GM12878 (cell line): ENCODE results near the gene MTA3. TPM values are rescaled to one million over a fixed set of nuclear protein-coding genes. Genes with fewer than 3 reads are reported as not detected.

Source experiments
- ATAC-seq: fragments of 200-7000 bp; cut with Tn5 transposase; 3 replicates; pipeline ENCODE4 v1.9.1; 2020; ENCODE audit warnings: mild to moderate bottlenecking, moderate library complexity
- BruUV-seq: library from RNA; stranded (reverse); fragments of 400-500 nt; replicated peaks from 2 replicates; lab custom pipeline; 2021; lab: Mats Ljungman, UMichigan
- CTCF ChIA-PET: fragments of 300-600 bp; sonication (Branson Sonifier 250); formaldehyde crosslinking; extraction: SDS; loops from one replicate; lab custom pipeline; 2021; ENCODE audit warnings: inconsistent platforms; lab: Yijun Ruan, JAX
- POLR2A ChIA-PET: fragments of 350-600 bp; formaldehyde crosslinking; extraction: SDS; loops from one replicate; lab custom pipeline; 2021; ENCODE audit warnings: inconsistent platforms; lab: Charles Lee
- RAD21 ChIA-PET: fragments of 300-600 bp; sonication (Branson Sonifier 250); formaldehyde crosslinking; loops from one replicate; lab custom pipeline; 2023; ENCODE audit warnings: antibody characterized with exemption; ENCODE audit not compliant: unreplicated experiment; lab: Charles Lee
- SMC1A ChIA-PET: fragments of 300-600 bp; sonication (Branson Sonifier 250); formaldehyde crosslinking; loops from one replicate; lab custom pipeline; 2023; ENCODE audit not compliant: unreplicated experiment, uncharacterized antibody; lab: Charles Lee
- DNase-seq: peaks from one replicate; pipeline ENCODE4 v3.0.0-alpha.2; 2011; ENCODE audit warnings: low read depth, low spot score
- FAIRE-seq: peaks from 3 replicates; lab custom pipeline; 2011; peaks lifted over from hg19 to GRCh38; lab: Jason Lieb, UNC
- H2AFZ ChIP-seq: 2 replicates; pipeline ENCODE4 v1.6.0; 2011; ENCODE audit warnings: low read depth, low read length, control low read depth; ENCODE audit not compliant: control insufficient read depth
- H3K27ac ChIP-seq: 2 replicates; pipeline ENCODE4 v1.5.1; 2011; ENCODE audit warnings: control low read depth; ENCODE audit not compliant: control insufficient read depth, insufficient read depth
- H3K27me3 ChIP-seq, 2 experiments: replicated peaks in 1 of 2; 2 replicates each; pipeline versions ENCODE4 v1.6.0 to v1.6.1; 2011; ENCODE audit warnings: low read length in 1 of 2; ENCODE audit not compliant: control insufficient read depth in 2 of 2, insufficient read depth in 2 of 2
- H3K36me3 ChIP-seq, 2 experiments: 2 replicates each; pipeline ENCODE4 v1.5.1; 2011; ENCODE audit warnings: low read length in 1 of 2; ENCODE audit not compliant: control insufficient read depth in 2 of 2, insufficient read depth in 2 of 2
- H3K4me1 ChIP-seq: 2 replicates; pipeline ENCODE4 v1.6.1; 2011; ENCODE audit warnings: mild to moderate bottlenecking, low read length, moderate library complexity, mixed read lengths; ENCODE audit not compliant: control insufficient read depth, insufficient read depth
- H3K4me2 ChIP-seq: 2 replicates; pipeline ENCODE4 v1.6.0; 2011; ENCODE audit warnings: control low read depth; ENCODE audit not compliant: control insufficient read depth, insufficient read depth
- H3K4me3 ChIP-seq: fragments of 200-600 bp; sonication (generic); 2 replicates; pipeline ENCODE4 v1.5.1; 2016
- H3K79me2 ChIP-seq: 2 replicates; pipeline ENCODE4 v1.6.0; 2011; ENCODE audit warnings: low read length; ENCODE audit not compliant: control insufficient read depth, insufficient read depth
- H3K9ac ChIP-seq: 2 replicates; pipeline ENCODE4 v1.8.0; 2011; ENCODE audit warnings: low read length, control low read depth, mixed read lengths; ENCODE audit not compliant: control insufficient read depth, insufficient read depth
- H3K9me3 ChIP-seq: replicated peaks from 3 replicates; pipeline ENCODE4 v1.5.1; 2011; ENCODE audit warnings: mild to moderate bottlenecking, low read length; ENCODE audit not compliant: control insufficient read depth, insufficient read depth
- H4K20me1 ChIP-seq: 2 replicates; pipeline ENCODE4 v1.6.0; 2011; ENCODE audit not compliant: control insufficient read depth, insufficient read depth
- ASH2L ChIP-seq: fragments of 300-600, 200-600 bp; sonication (generic); IDR thresholded peaks from 2 replicates; pipeline ENCODE4 v1.6.1; 2017; ENCODE audit warnings: low read depth, mild to moderate bottlenecking, borderline replicate concordance
- BACH1 ChIP-seq: fragments of 450-650 bp; IDR thresholded peaks from 2 replicates; pipeline ENCODE4 v1.6.1; 2017; ENCODE audit warnings: mild to moderate bottlenecking, borderline replicate concordance
- BCL11A ChIP-seq: IDR thresholded peaks from 2 replicates; pipeline ENCODE4 v1.6.1; 2011; ENCODE audit warnings: low read depth, low read length
- BRCA1 ChIP-seq: IDR thresholded peaks from 2 replicates; pipeline ENCODE4 v1.6.1; 2011; ENCODE audit warnings: low read depth, low read length, improper control_type of control experiment
- CBFB ChIP-seq: IDR thresholded peaks from 2 replicates; pipeline ENCODE4 v1.6.1; 2016; ENCODE audit warnings: antibody characterized with exemption, low read depth
- CBX3 ChIP-seq: fragments of 200-600 bp; sonication (generic); IDR thresholded peaks from 2 replicates; pipeline ENCODE4 v1.6.1; 2016; ENCODE audit warnings: low read depth, borderline replicate concordance
- ETV6 ChIP-seq, 2 experiments: fragments of 450-650 bp in 1 of 2; IDR thresholded peaks in 1 of 2; conservative IDR thresholded peaks in 1 of 2; 2 replicates each; pipeline ENCODE4 v1.6.1; 2014; ENCODE audit warnings: antibody characterized with exemption in 1 of 2, borderline replicate concordance in 1 of 2, low read depth in 1 of 2, mild to moderate bottlenecking in 1 of 2, moderate library complexity in 1 of 2
- HDAC6 ChIP-seq: fragments of 200-600 bp; sonication (generic); IDR thresholded peaks from one replicate; pipeline ENCODE4 v1.8.0; 2017; ENCODE audit warnings: antibody characterized with exemption; ENCODE audit not compliant: unreplicated experiment
- MTA2 ChIP-seq: fragments of 450-650 bp; IDR thresholded peaks from 2 replicates; pipeline ENCODE4 v1.6.1; 2016; ENCODE audit warnings: low read depth, mild to moderate bottlenecking, moderate library complexity
- MYC ChIP-seq: IDR thresholded peaks from 2 replicates; pipeline ENCODE4 v1.6.1; 2011; ENCODE audit warnings: mild to moderate bottlenecking, low read length, moderate library complexity, inconsistent platforms; ENCODE audit not compliant: insufficient read depth, insufficient replicate concordance, insufficient read length, severe bottlenecking
- NR2F1 ChIP-seq: fragments of 450-650 bp; conservative IDR thresholded peaks from 2 replicates; pipeline ENCODE4 v1.6.1; 2017; ENCODE audit warnings: mild to moderate bottlenecking
- NRF1 ChIP-seq: conservative IDR thresholded peaks from 2 replicates; pipeline ENCODE4 v1.6.1; 2011; ENCODE audit warnings: mild to moderate bottlenecking, low read depth, low read length, improper control_type of control experiment
- PAX5 ChIP-seq: IDR thresholded peaks from 2 replicates; pipeline ENCODE4 v1.6.1; 2011; ENCODE audit warnings: low read depth, low read length, borderline replicate concordance
- PAX8 ChIP-seq: fragments of 450-650 bp; IDR thresholded peaks from 2 replicates; pipeline ENCODE4 v1.6.1; 2017; ENCODE audit warnings: mild to moderate bottlenecking, moderate library complexity
- RAD21 ChIP-seq: IDR thresholded peaks from 2 replicates; pipeline ENCODE4 v1.6.1; 2011; ENCODE audit warnings: mild to moderate bottlenecking, low read depth, low read length, moderate library complexity; ENCODE audit not compliant: insufficient read depth
- RBBP5 ChIP-seq: fragments of 200-600 bp; sonication (generic); conservative IDR thresholded peaks from 2 replicates; pipeline ENCODE4 v1.6.1; 2016
- RUNX3 ChIP-seq: IDR thresholded peaks from 2 replicates; pipeline ENCODE4 v1.6.1; 2012; ENCODE audit warnings: low read length, inconsistent platforms
- SMAD5 ChIP-seq: IDR thresholded peaks from 2 replicates; pipeline ENCODE4 v1.6.1; 2016; ENCODE audit warnings: antibody characterized with exemption, low read depth
- USF1 ChIP-seq: IDR thresholded peaks from 2 replicates; pipeline ENCODE4 v1.6.1; 2011; ENCODE audit warnings: borderline replicate concordance, low read depth, mild to moderate bottlenecking, moderate library complexity, mixed read lengths, low read length; ENCODE audit not compliant: insufficient read depth; ENCODE audit errors: extremely low read length
- ZBTB33 ChIP-seq: fragments of 450-650 bp; IDR thresholded peaks from 2 replicates; pipeline ENCODE4 v1.6.1; 2017; ENCODE audit warnings: mild to moderate bottlenecking
- WGBS: methylation state at CpG from one replicate; pipeline ENCODE4 v1.1.6; 2016; ENCODE audit warnings: low lambda C conversion rate; ENCODE audit not compliant: insufficient replicate concordance, insufficient coverage; ENCODE audit errors: missing lambda C conversion rate; 5-methylcytosine and 5-hydroxymethylcytosine counted together
- in situ Hi-C: fragments of 300-500 bp; cut with MboI; formaldehyde crosslinking; loops from 9 replicates; pipeline ENCODE4 v1.14.3; 2018; ENCODE audit warnings: mixed read lengths
- intact Hi-C: fragments of 100-400 bp; cut with micrococcal nuclease; formaldehyde crosslinking; loops from one replicate; pipeline ENCODE4 v1.14.2; 2022; ENCODE audit not compliant: unreplicated experiment
- polyA plus RNA-seq, 11 experiments: library from polyadenylated mRNA; depleted of rRNA in 4 of 11; unstranded in 6 of 11; stranded (reverse) in 5 of 11; fragments of >200 nt; fragmentation: Nextera tagmentation in 4 of 11; fragmentation: Illumina TruSeq in 1 of 11; extraction: Ambion mirVana in 4 of 11; extraction: Trizol in 1 of 11; gene quantifications; 1 replicate in 1 of 11; 2 replicates in 10 of 11; pipeline versions ENCODE4 v1.2.1 to v1.2.3, GENCODE V29; 2011 to 2016; ENCODE audit warnings: inconsistent platforms in 2 of 11, missing spikeins in 2 of 11, low read depth in 1 of 11
- total RNA-seq, 4 experiments: library from RNA; depleted of rRNA in 3 of 4; stranded (reverse); fragments of >200 nt in 3 of 4; fragmentation: Illumina TruSeq in 1 of 4; extraction: Trizol in 1 of 4; gene quantifications; 2 replicates each; pipeline versions ENCODE4 v1.2.1 to v1.2.3, GENCODE V29; 2013 to 2021
- TF ChIP-seq, protein P1 (sequence below), 3 experiments: IDR thresholded peaks in 2 of 3; conservative IDR thresholded peaks in 1 of 3; 2 replicates each; pipeline ENCODE4 v1.5.1; 2011; ENCODE audit warnings: low read depth in 3 of 3, low read length in 3 of 3, mild to moderate bottlenecking in 3 of 3, control low read depth in 2 of 3, moderate library complexity in 2 of 3, inconsistent platforms in 1 of 3, mixed read lengths in 1 of 3; ENCODE audit not compliant: control insufficient read depth in 2 of 3, insufficient read depth in 1 of 3; ENCODE audit errors: extremely low read depth in 1 of 3

The MTA3 gene
- total and polyA plus RNA-seq, 10 of the 15 experiments (the other 5 are each of a cell fraction or from before 2014, with no cell fraction given) = 17.6 to 45.5 (median 26.5) TPM

- SMC1A ChIA-PET = interaction anchor here (0.6 to 2.7 kb wide), 8 partner anchors 10 to 176 kb away, joined by 3 to 16 read pairs (median 8); no protein-coding TSS in a partner anchor
- Histone ChIP-seq H3K4me2 (peak overlapping the region; percentile 49), H3K9me3 (no peaks in the 10 kb centered on the region), H3K4me1 (peaks cover 33% of the 10 kb centered on the region), H3K79me2 (peaks cover 25% of the 10 kb centered on the region), H3K9ac (no peak overlapping the region), H2AFZ (no peak overlapping the region), H3K27me3 (no peaks in the 10 kb centered on the region), H3K27ac (peak overlapping the region; percentile 77), H3K36me3 (0 out of 4 replicates have a peak, but pooled peaks cover 0 to 4% of the 10 kb centered on the region in 2 experiments), H3K4me3 (peak overlapping the region; percentile 31; the same call in 1 of the 2 replicates), H4K20me1 (no peaks in the 10 kb centered on the region)
- FAIRE-seq = peak; percentile 85
- WGBS = 73% methylated on average over 2 of the region's 2 CpGs
- intact Hi-C loops = loop anchor here (2.0 kb wide), 1 partner anchor 32 kb away; no protein-coding TSS in a partner anchor
- RAD21 ChIA-PET = interaction anchor here (0.7 to 2.4 kb wide), 12 partner anchors 10 to 885 kb away, joined by 3 to 17 read pairs (median 5); no protein-coding TSS in a partner anchor
- in situ Hi-C loops = no loop called here
- ATAC-seq = peak; percentile 64
- BruUV-seq = no TSS peak
- DNase-seq = no peak
- POLR2A ChIA-PET = interaction anchor here (1.0 to 1.5 kb wide), 3 partner anchors 29 to 197 kb away, joined by 3 to 6 read pairs (median 5); no protein-coding TSS in a partner anchor
- CTCF ChIA-PET = interaction anchor here (0.6 to 2.6 kb wide), 9 partner anchors 14 to 579 kb away, joined by 3 to 14 read pairs (median 4); no protein-coding TSS in a partner anchor
- TF ChIP-seq ETV6 (conservative IDR thresholded peaks at IDR 0.05 in 1 of 2, IDR thresholded peaks at IDR 0.05 in 1 of 2; ENCODE audit: borderline replicate concordance in 1 of 2, low read depth in 1 of 2) (no peak), USF1 (no peak), RUNX3 (no peak), PAX8 (no peak), RBBP5 (no peak), CBX3 (no peak), SMAD5 (no peak), MTA2 (no peak), NRF1 (no peak), BRCA1 (no peak), ZBTB33 (no peak), CBFB (no peak), MYC (no peak), HDAC6 (no peak), NR2F1 (no peak), BCL11A (no peak), RAD21 (peak; percentile 33; the same call in 1 of the 2 replicates), PAX5 (no peak), BACH1 (no peak), ASH2L (no peak)
- TF ChIP-seq, protein P1, sequence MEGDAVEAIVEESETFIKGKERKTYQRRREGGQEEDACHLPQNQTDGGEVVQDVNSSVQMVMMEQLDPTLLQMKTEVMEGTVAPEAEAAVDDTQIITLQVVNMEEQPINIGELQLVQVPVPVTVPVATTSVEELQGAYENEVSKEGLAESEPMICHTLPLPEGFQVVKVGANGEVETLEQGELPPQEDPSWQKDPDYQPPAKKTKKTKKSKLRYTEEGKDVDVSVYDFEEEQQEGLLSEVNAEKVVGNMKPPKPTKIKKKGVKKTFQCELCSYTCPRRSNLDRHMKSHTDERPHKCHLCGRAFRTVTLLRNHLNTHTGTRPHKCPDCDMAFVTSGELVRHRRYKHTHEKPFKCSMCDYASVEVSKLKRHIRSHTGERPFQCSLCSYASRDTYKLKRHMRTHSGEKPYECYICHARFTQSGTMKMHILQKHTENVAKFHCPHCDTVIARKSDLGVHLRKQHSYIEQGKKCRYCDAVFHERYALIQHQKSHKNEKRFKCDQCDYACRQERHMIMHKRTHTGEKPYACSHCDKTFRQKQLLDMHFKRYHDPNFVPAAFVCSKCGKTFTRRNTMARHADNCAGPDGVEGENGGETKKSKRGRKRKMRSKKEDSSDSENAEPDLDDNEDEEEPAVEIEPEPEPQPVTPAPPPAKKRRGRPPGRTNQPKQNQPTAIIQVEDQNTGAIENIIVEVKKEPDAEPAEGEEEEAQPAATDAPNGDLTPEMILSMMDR (IDR thresholded peaks at IDR 0.05 in 2 of 3, conservative IDR thresholded peaks at IDR 0.05 in 1 of 3; ENCODE audit: control insufficient read depth in 2 of 3, extremely low read depth in 1 of 3, insufficient read depth in 1 of 3, low read depth in 3 of 3, low read length in 3 of 3) = peak in 2 of 3 experiments; percentile 12 to 28; a peak in 3 of 6 replicates
Observed at GRCh38 chr2:42598656-42599055, 30.2 kb downstream of the MTA3 start.
